Suprapubic skin (tissue), 4 donors: Measurements from ENCODE around the gene PCED1B.

Experiments used
- POLR2A ChIP-seq, 2 donors: fragments of 450-650 bp; IDR thresholded peaks; one replicate each; pipeline ENCODE4 v1.6.1; 2017; ENCODE audit warnings: antibody characterized with exemption in 2 of 2, mild to moderate bottlenecking in 2 of 2, moderate library complexity in 2 of 2
- POLR2AphosphoS5 ChIP-seq, 3 donors: sonication (generic); formaldehyde crosslinking; IDR thresholded peaks; one replicate each; pipeline ENCODE4 v1.6.1; 2017; ENCODE audit warnings: antibody characterized with exemption in 3 of 3
- TF ChIP-seq, protein P1 (sequence below), 2 donors: fragments of 200-600 bp in 1 of 2; fragments of 450-650 bp in 1 of 2; sonication (generic) in 1 of 2; IDR thresholded peaks; one replicate each; pipeline ENCODE4 v1.5.1; 2016 to 2019; ENCODE audit warnings: antibody characterized with exemption in 2 of 2, mild to moderate bottlenecking in 1 of 2, moderate library complexity in 1 of 2

DNA sequence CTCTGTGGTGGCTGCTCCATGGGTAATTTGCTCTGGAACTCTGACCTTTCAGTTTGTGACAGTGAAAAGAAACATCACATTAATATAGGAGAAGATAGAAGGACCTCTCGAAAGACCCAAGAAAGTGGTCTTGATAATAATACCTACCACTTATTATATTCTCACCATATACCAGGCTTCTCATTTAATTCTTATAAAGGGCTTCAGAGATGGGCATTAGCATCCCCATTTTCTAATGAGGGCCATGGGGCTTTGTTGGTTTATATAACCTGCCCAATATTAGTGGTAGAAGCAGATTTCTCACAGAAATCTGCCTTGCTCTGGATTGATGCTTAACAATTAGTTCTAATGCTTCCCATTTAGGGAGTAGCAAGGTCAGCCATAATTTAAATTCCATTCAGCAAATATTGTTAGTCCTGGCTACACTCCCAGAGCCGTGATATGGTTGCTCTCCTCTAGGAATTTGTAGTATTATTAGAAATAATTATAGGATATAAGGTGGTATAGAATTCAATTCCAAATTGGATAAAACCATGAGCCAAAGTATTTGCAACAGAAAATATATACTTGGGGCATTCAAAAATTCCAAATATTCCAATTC, 7.8 kb downstream of the PCED1B start:
- TF ChIP-seq POLR2AphosphoS5 (IDR thresholded peaks at IDR 0.05) (no peak), POLR2A (IDR thresholded peaks at IDR 0.05) (no peak)
- TF ChIP-seq, protein P1, sequence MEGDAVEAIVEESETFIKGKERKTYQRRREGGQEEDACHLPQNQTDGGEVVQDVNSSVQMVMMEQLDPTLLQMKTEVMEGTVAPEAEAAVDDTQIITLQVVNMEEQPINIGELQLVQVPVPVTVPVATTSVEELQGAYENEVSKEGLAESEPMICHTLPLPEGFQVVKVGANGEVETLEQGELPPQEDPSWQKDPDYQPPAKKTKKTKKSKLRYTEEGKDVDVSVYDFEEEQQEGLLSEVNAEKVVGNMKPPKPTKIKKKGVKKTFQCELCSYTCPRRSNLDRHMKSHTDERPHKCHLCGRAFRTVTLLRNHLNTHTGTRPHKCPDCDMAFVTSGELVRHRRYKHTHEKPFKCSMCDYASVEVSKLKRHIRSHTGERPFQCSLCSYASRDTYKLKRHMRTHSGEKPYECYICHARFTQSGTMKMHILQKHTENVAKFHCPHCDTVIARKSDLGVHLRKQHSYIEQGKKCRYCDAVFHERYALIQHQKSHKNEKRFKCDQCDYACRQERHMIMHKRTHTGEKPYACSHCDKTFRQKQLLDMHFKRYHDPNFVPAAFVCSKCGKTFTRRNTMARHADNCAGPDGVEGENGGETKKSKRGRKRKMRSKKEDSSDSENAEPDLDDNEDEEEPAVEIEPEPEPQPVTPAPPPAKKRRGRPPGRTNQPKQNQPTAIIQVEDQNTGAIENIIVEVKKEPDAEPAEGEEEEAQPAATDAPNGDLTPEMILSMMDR (IDR thresholded peaks at IDR 0.05), result no peak
